Heart left ventricle (tissue), 16 donors: ENCODE measurements around the gene CHEK1. TPM values are rescaled to one million over a fixed set of nuclear protein-coding genes. Genes with fewer than 3 reads are reported as not detected.

ENCODE experiments used
- ATAC-seq, 4 donors: fragments of 200-7000 bp; cut with Tn5 transposase; one replicate each; pipeline ENCODE4 v1.9.1; 2020 to 2022; ENCODE audit warnings: moderate library complexity in 4 of 4, mild to moderate bottlenecking in 3 of 4, moderate number of reproducible peaks in 1 of 4
- DNase-seq, 5 donors: peaks; one replicate each; pipeline ENCODE4 v3.0.0-alpha.2; 2020
- H3K27ac ChIP-seq, 12 donors: fragments of 200-600 bp; sonication (generic) in 4 of 12; one replicate each; pipeline versions ENCODE4 v1.5.0 to v1.8.0; 2016 to 2022; ENCODE audit warnings: mild to moderate bottlenecking in 2 of 12
- H3K27me3 ChIP-seq, 9 donors: fragments of 200-600 bp; sonication (generic) in 2 of 9; one replicate each; pipeline versions ENCODE4 v1.5.1 to v1.8.0; 2016 to 2022; ENCODE audit warnings: mild to moderate bottlenecking in 3 of 9
- H3K36me3 ChIP-seq, 9 donors: fragments of 200-600 bp; sonication (generic) in 2 of 9; one replicate each; pipeline versions ENCODE4 v1.5.0 to v1.8.0; 2018 to 2022; ENCODE audit warnings: mild to moderate bottlenecking in 2 of 9
- H3K4me1 ChIP-seq, 12 donors: fragments of 200-600 bp; sonication (generic) in 4 of 12; one replicate each; pipeline versions ENCODE4 v1.5.0 to v1.8.0; 2016 to 2022; ENCODE audit warnings: mild to moderate bottlenecking in 3 of 12
- H3K4me3 ChIP-seq, 12 donors: fragments of 200-600 bp; sonication (generic) in 4 of 12; one replicate each; pipeline versions ENCODE4 v1.5.0 to v1.8.0; 2017 to 2022; ENCODE audit warnings: mild to moderate bottlenecking in 9 of 12, moderate library complexity in 4 of 12
- H3K9me3 ChIP-seq, 12 donors: fragments of 200-600 bp; sonication (generic) in 4 of 12; one replicate each; pipeline versions ENCODE4 v1.5.0 to v1.8.0; 2016 to 2022; ENCODE audit warnings: mild to moderate bottlenecking in 1 of 12
- CTCF ChIP-seq, 12 donors: fragments of 200-600 bp; sonication (generic) in 4 of 12; IDR thresholded peaks; one replicate each; pipeline versions ENCODE4 v1.5.0 to v1.8.0; 2018 to 2022; ENCODE audit warnings: antibody characterized with exemption in 12 of 12, mild to moderate bottlenecking in 5 of 12
- POLR2A ChIP-seq, 2 donors: fragments of 450-650 bp; IDR thresholded peaks; one replicate each; pipeline ENCODE4 v1.6.1; 2017; ENCODE audit warnings: antibody characterized with exemption in 2 of 2, mild to moderate bottlenecking in 2 of 2, moderate library complexity in 2 of 2
- WGBS, 4 donors: extraction: QIAGEN DNeasy Blood & Tissue Kit in 2 of 4; methylation state at CpG; one replicate each; pipeline versions ENCODE4 v1.1.5 to v1.1.7; 2013 to 2018; 5-methylcytosine and 5-hydroxymethylcytosine counted together
- intact Hi-C, 10 donors: fragments of 100-400 bp; cut with DNase I; formaldehyde crosslinking; loops; one replicate each; pipeline versions ENCODE4 v1.11.1 to v1.14.2; 2022
- polyA plus RNA-seq, 2 donors: library from polyadenylated mRNA; stranded (reverse); fragments of 200-250 nt; gene quantifications; one replicate each; pipeline ENCODE4 v1.2.3, GENCODE V29; 2013
- total RNA-seq, 9 donors: library from RNA; depleted of rRNA in 2 of 9; stranded (reverse); fragments of >200 nt in 2 of 9; fragmentation: NEBNext Ultra II Directional in 3 of 9; extraction: Animal tissue kit (Norgen Biotek cat#: 25700) in 3 of 9; gene quantifications; one replicate each; pipeline versions ENCODE4 v1.1.0 to v1.2.4, GENCODE V29; 2016 to 2023
- donor health status: ischemic (EF 13 %, LVEDD 7.1; RV severe dilation, severe dysfunction).
- donor health status: healthy with polysubstance abuse.
- donor health status: DM: no; HTN: yes; CAD: no.
- donor health status: DM: no; HTN: no; CAD: no.
- donor health status: ischemic (EF 25% LVEDD 6.9; RV normal size, moderate dysfunction).
- donor health status: ischemic (EF 25% LVEDD 5.7; RV mildly dilated, moderate dysfunction).
- donor health status: healthy.
- donor health status: DM: yes; HTN: yes; CAD: no.
- donor health status: ischemic (EF 35%, LVEDD 5.7; RV mildly dilated, moderate dysfunction).
- donor health status: nonischemic (EF 11% LVEDD 7.7; RV severe dilation, severe dysfunction).
- donor health status: DM: yes; HTN: yes; CAD: no.
- donor health status: PGD.
- donor health status: ischemic (EF 29% LVEDD 5.4; RV normal size, mild dysfunction).
- donor health status: nonischemic (EF 23%, LVEDD 6.1; RV moderate dilation, normal function).

Gene CHEK1
- total and polyA plus RNA-seq, 11 donors: 0.50 to 6.2 (median 1.2) TPM

GRCh38 chr11:125679837-125680236, 54.9 kb downstream of the CHEK1 start:
- Histone ChIP-seq H3K4me3 (no peak overlapping the region), H3K9me3 (no peaks in the 10 kb centered on the region), H3K27me3 (no peaks in the 10 kb centered on the region), H3K36me3 (no peaks in the 10 kb centered on the region), H3K4me1 (no peaks in the 10 kb centered on the region), H3K27ac (no peak overlapping the region)
- DNase-seq: no peak
- ATAC-seq: no peak
- WGBS, 4 donors: 93 to 95% (median 94%) methylated on average over 2 of the region's 2 CpGs
- TF ChIP-seq POLR2A (IDR thresholded peaks at IDR 0.05): no peak
- TF ChIP-seq CTCF (IDR thresholded peaks at IDR 0.05): no peak
- intact Hi-C loops: no loop called here

- 93 to 98% (median 95%) methylated on average over 1 of the region's 1 CpG for WGBS, 4 donors
- ATAC-seq (no peak), DNase-seq (no peak)
- TF ChIP-seq POLR2A (IDR thresholded peaks at IDR 0.05): no peak
- TF ChIP-seq CTCF (IDR thresholded peaks at IDR 0.05): no peak
- no peak within 1 kb of the TSS for H3K4me3 ChIP-seq
- H3K27me3 ChIP-seq: no peaks in the 10 kb centered on the region
- no peak within 1 kb of the TSS for H3K27ac ChIP-seq
- H3K9me3 ChIP-seq: no peaks in the 10 kb centered on the region
- no peaks in the 10 kb centered on the region for H3K36me3 ChIP-seq
- intact Hi-C loops: no loop called here
- no peaks in the 10 kb centered on the region for H3K4me1 ChIP-seq
These were observed 55.8 kb downstream of the CHEK1 start, which contains the start of gene ACRV1 for GRCh38 chr11:125680747-125681146. ACRV1 (minus strand) TSS chr11:125680847; CDS start chr11:125680780, 67 bp downstream.

GRCh38 chr11:125685228-125685627, 60.3 kb downstream of the CHEK1 start:
- TF ChIP-seq POLR2A (IDR thresholded peaks at IDR 0.05) (no peak), CTCF (IDR thresholded peaks at IDR 0.05) (no peak)
- H3K4me3 ChIP-seq: no peak overlapping the region
- H3K27me3 ChIP-seq: no peaks in the 10 kb centered on the region
- H3K4me1 ChIP-seq: no peaks in the 10 kb centered on the region
- 47 to 57% (median 50%) methylated on average over 9 of the region's 9 CpGs for WGBS, 4 donors
- H3K27ac ChIP-seq: no peak overlapping the region
- ATAC-seq (no peak), DNase-seq (no peak)
- H3K36me3 ChIP-seq: no peaks in the 10 kb centered on the region
- no peaks in the 10 kb centered on the region for H3K9me3 ChIP-seq
- intact Hi-C loops: no loop called here

- Histone ChIP-seq H3K4me1 (no peaks in the 10 kb centered on the region), H3K27me3 (no peaks in the 10 kb centered on the region), H3K27ac (no peak overlapping the region), H3K4me3 (no peak overlapping the region), H3K9me3 (no peaks in the 10 kb centered on the region), H3K36me3 (no peaks in the 10 kb centered on the region)
- no peak for DNase-seq
- intact Hi-C loops: no loop called here
- TF ChIP-seq POLR2A (IDR thresholded peaks at IDR 0.05): no peak
- ATAC-seq: no peak
- 90 to 92% (median 92%) methylated on average over 10 to 11 of the region's 11 CpGs for WGBS, 4 donors
These were observed 63.1 kb downstream of the CHEK1 start for GRCh38 chr11:125688066-125688465.

GRCh38 chr11:125688632-125689031, 63.7 kb downstream of the CHEK1 start:
- Histone ChIP-seq H3K27ac (no peak overlapping the region), H3K9me3 (no peaks in the 10 kb centered on the region), H3K4me1 (no peaks in the 10 kb centered on the region), H3K27me3 (peaks cover 0 to 3% (median 0%) of the 10 kb centered on the region in 9 donors), H3K36me3 (no peaks in the 10 kb centered on the region), H3K4me3 (no peak overlapping the region)
- DNase-seq: no peak
- intact Hi-C loops: no loop called here
- no peak for ATAC-seq
- WGBS, 4 donors: 94 to 98% (median 96%) methylated on average over 3 of the region's 3 CpGs
- TF ChIP-seq CTCF (IDR thresholded peaks at IDR 0.05) (no peak), POLR2A (IDR thresholded peaks at IDR 0.05) (no peak)
